PC-3 (cell line): ENCODE data around the gene MYH6. TPM values are rescaled to one million over a fixed set of nuclear protein-coding genes. Genes with fewer than 3 reads are reported as not detected.

Source experiments
- ATAC-seq: fragments of 200-7000 bp; cut with Tn5 transposase; 2 replicates; pipeline ENCODE4 v1.9.1; 2020; ENCODE audit warnings: mild to moderate bottlenecking, moderate library complexity
- BruUV-seq: library from RNA; stranded (reverse); fragments of 400-500 nt; replicated peaks from 2 replicates; lab custom pipeline; 2021; lab: Mats Ljungman, UMichigan
- CTCF ChIA-PET: fragments of 300-600 bp; sonication (Branson Sonifier 250); formaldehyde crosslinking; loops from one replicate; lab custom pipeline; 2022; ENCODE audit warnings: antibody characterized with exemption; lab: Charles Lee
- POLR2A ChIA-PET: fragments of 300-600 bp; sonication (Branson Sonifier 250); formaldehyde crosslinking; loops from one replicate; lab custom pipeline; 2022; ENCODE audit warnings: antibody characterized with exemption; ENCODE audit not compliant: unreplicated experiment; lab: Charles Lee
- DNase-seq: peaks from one replicate; pipeline ENCODE4 v3.0.0-alpha.2; 2015
- H2AFZ ChIP-seq: fragments of 300-600 bp; sonication (generic); 2 replicates; pipeline ENCODE4 v1.6.0; 2016; ENCODE audit warnings: antibody characterized with exemption, low read length
- H3F3A ChIP-seq: fragments of 300-600 bp; sonication (generic); one replicate; pipeline ENCODE4 v1.6.0; 2017; ENCODE audit warnings: antibody characterized with exemption, low read length, control low read depth, mild to moderate bottlenecking; ENCODE audit not compliant: unreplicated experiment
- H3K27ac ChIP-seq: fragments of 300-600 bp; sonication (generic); 2 replicates; pipeline ENCODE4 v1.5.1; 2016; ENCODE audit warnings: mild to moderate bottlenecking, low read length
- H3K27me3 ChIP-seq: fragments of 300-600 bp; sonication (generic); 2 replicates; pipeline ENCODE4 v1.6.1; 2016; ENCODE audit warnings: low read length, mixed read lengths
- H3K36me3 ChIP-seq: fragments of 300-600 bp; sonication (generic); 2 replicates; pipeline ENCODE4 v1.6.1; 2016; ENCODE audit warnings: low read depth, mixed run types, low read length, mixed read lengths
- H3K4me1 ChIP-seq: fragments of 300-600 bp; sonication (generic); 2 replicates; pipeline ENCODE4 v1.5.1; 2016; ENCODE audit warnings: low read length; ENCODE audit not compliant: insufficient read depth
- H3K4me2 ChIP-seq: fragments of 300-600 bp; sonication (generic); 2 replicates; pipeline ENCODE4 v1.6.0; 2016; ENCODE audit warnings: low read length
- H3K4me3 ChIP-seq: fragments of 300-600 bp; sonication (generic); 2 replicates; pipeline ENCODE4 v1.5.1; 2016; ENCODE audit warnings: mild to moderate bottlenecking, low read length, mixed read lengths
- H3K79me2 ChIP-seq: fragments of 300-600 bp; sonication (generic); 2 replicates; pipeline ENCODE4 v1.6.1; 2017; ENCODE audit warnings: low read length, mixed read lengths
- H3K9ac ChIP-seq: fragments of 300-600 bp; sonication (generic); 2 replicates; pipeline ENCODE4 v1.6.0; 2016; ENCODE audit warnings: mild to moderate bottlenecking, low read length
- H3K9me2 ChIP-seq: fragments of 300-600 bp; sonication (generic); replicated peaks from 2 replicates; pipeline ENCODE4 v1.6.1; 2016; ENCODE audit warnings: mixed run types, low read length, mixed read lengths
- H3K9me3 ChIP-seq: fragments of 300-600 bp; sonication (generic); 2 replicates; pipeline ENCODE4 v1.6.1; 2016; ENCODE audit warnings: low read length, mixed read lengths
- H4K20me1 ChIP-seq: fragments of 300-600 bp; sonication (generic); 2 replicates; pipeline ENCODE4 v1.6.1; 2016; ENCODE audit warnings: low read length, mixed read lengths
- EZH2 ChIP-seq: fragments of 300-600 bp; sonication (generic); IDR thresholded peaks from one replicate; pipeline ENCODE4 v1.6.1; 2017; ENCODE audit warnings: antibody characterized with exemption, mild to moderate bottlenecking, low read length; ENCODE audit not compliant: unreplicated experiment
- EZH2phosphoT487 ChIP-seq: fragments of 300-600 bp; sonication (generic); IDR thresholded peaks from 2 replicates; pipeline ENCODE4 v1.6.1; 2018; ENCODE audit warnings: mild to moderate bottlenecking, antibody characterized with exemption, low read length, borderline replicate concordance
- intact Hi-C: fragments of 100-400 bp; cut with micrococcal nuclease; formaldehyde crosslinking; loops from 2 replicates; pipeline ENCODE4 v1.9.0; 2023
- total RNA-seq: library from RNA; depleted of rRNA; stranded (reverse); fragments of >200 nt; gene quantifications from 2 replicates; pipeline ENCODE4 v1.2.3, GENCODE V29; 2014
- TF ChIP-seq, protein P1 (sequence below): fragments of 300-600 bp; sonication (generic); conservative IDR thresholded peaks from 2 replicates; pipeline ENCODE4 v1.5.1; 2017; ENCODE audit warnings: antibody characterized with exemption, low read depth, mild to moderate bottlenecking, low read length

Gene MYH6
- total RNA-seq, 1 experiment from 2014 or later: not detected

DNA sequence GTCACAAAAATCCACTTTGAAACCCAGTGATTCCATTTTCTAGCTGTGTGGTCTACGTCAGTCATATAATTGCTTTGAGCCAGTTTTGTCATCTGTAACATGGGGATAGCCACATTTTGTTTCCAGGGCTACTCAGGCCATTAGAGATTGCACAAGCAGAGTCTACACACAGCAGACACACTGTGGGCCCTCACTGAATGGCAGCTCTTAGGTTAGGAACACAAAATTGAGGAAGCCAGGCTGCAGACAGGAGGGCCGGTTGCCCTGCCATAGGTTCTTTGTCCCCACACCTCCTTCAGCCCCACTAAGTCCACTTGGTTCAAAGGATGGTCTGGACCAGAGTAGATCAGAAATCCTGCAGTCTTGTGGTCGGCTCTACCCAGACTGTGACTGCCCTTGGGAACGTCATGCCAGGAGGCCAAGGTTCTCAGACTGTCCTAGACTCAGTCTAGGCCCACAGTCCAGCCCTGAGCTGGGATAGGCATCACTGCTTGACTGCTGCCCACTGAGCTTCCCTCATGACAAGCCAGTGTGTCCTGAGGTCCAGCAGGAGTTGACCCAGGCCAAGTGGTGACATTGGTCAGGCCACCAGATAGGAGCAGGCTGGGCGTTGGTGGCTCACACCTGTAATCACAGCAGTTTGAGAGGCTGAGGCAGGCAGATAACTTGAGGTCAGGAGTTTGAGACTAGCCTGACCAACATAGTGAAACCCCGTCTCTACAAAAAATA lies 31.2 kb upstream of the MYH6 start:
- Histone ChIP-seq H3K4me1 (no peaks in the 10 kb centered on the region), H3K4me2 (no peak overlapping the region), H3K9me2 (no peaks in the 10 kb centered on the region), H3K4me3 (no peak overlapping the region), H3K9me3 (no peaks in the 10 kb centered on the region), H3K27ac (no peak overlapping the region), H3F3A (no peaks in the 10 kb centered on the region), H3K79me2 (no peaks in the 10 kb centered on the region), H4K20me1 (no peaks in the 10 kb centered on the region), H3K9ac (no peak overlapping the region), H3K27me3 (peaks cover 98% of the 10 kb centered on the region), H2AFZ (no peak overlapping the region), H3K36me3 (no peaks in the 10 kb centered on the region)
- BruUV-seq: no TSS peak
- POLR2A ChIA-PET: no interaction called here
- intact Hi-C loops: no loop called here
- TF ChIP-seq EZH2phosphoT487 (no peak), EZH2 (no peak)
- TF ChIP-seq, protein P1, sequence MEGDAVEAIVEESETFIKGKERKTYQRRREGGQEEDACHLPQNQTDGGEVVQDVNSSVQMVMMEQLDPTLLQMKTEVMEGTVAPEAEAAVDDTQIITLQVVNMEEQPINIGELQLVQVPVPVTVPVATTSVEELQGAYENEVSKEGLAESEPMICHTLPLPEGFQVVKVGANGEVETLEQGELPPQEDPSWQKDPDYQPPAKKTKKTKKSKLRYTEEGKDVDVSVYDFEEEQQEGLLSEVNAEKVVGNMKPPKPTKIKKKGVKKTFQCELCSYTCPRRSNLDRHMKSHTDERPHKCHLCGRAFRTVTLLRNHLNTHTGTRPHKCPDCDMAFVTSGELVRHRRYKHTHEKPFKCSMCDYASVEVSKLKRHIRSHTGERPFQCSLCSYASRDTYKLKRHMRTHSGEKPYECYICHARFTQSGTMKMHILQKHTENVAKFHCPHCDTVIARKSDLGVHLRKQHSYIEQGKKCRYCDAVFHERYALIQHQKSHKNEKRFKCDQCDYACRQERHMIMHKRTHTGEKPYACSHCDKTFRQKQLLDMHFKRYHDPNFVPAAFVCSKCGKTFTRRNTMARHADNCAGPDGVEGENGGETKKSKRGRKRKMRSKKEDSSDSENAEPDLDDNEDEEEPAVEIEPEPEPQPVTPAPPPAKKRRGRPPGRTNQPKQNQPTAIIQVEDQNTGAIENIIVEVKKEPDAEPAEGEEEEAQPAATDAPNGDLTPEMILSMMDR: no peak
- CTCF ChIA-PET: no interaction called here
- DNase-seq (no peak), ATAC-seq (no peak)

DNA sequence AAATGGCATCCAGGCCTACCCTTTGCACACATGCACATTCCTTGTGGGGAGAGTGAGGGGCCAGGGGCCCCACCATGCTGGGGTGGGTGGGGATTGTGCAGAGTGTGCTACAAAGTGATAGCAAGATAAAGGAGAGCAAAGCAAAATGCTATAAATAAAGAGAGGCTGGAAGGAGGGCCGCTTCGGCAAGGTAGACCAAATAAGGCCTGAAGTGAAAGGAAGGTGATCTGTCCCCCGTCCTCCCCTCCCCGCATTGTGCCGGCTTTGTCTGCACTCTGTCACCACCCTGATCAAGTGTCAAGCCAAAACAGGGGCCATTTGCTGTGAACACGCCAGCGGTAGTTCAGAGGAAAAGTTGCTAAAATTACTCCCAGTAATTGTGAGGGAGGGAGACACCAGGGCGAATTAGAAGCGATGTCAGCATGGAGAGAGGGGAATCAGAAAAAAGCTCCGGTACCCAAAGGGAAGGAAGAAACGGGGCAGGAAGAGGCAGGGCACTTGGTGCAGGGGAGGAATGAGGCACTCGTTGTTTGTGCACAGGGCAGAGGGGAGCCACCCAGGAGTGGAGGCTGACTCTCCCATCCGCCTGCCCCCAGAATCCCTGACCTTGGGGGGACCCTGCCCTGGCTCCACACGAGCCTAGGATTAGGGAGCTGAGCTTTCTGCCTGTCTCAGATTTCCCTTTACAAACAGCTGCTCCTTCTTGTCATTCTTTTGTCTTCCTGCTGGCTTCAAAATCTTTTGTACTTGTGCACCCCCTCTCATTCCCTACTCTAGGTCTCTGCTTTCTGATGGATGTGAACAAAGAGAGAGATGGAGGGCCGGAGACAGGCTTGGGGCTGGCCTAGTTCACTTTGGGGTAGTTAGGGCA lies 30.3 kb upstream of the MYH6 start:
- CTCF ChIA-PET: no interaction called here
- Histone ChIP-seq H3K36me3 (no peaks in the 10 kb centered on the region), H3K9me3 (no peaks in the 10 kb centered on the region), H2AFZ (no peak overlapping the region), H3K9me2 (no peaks in the 10 kb centered on the region), H3K79me2 (no peaks in the 10 kb centered on the region), H4K20me1 (no peaks in the 10 kb centered on the region), H3K4me1 (no peaks in the 10 kb centered on the region), H3K27me3 (peaks cover 100% of the 10 kb centered on the region), H3F3A (no peaks in the 10 kb centered on the region), H3K4me2 (no peak overlapping the region), H3K4me3 (no peak overlapping the region), H3K9ac (no peak overlapping the region), H3K27ac (no peak overlapping the region)
- POLR2A ChIA-PET: no interaction called here
- no peak for DNase-seq
- no peak for TF ChIP-seq EZH2
- TF ChIP-seq, protein P1: no peak
- ATAC-seq: no peak
- intact Hi-C loops: no loop called here
- BruUV-seq: no TSS peak
